ENCODE measurements around the gene MACROD2.

The MACROD2 gene

GRCh38 chr20:15628851-15629353, 1633.6 kb downstream of the MACROD2 start (continued):
- TF ChIP-seq PRDM6 (tag by site-specific recombination; IDR thresholded peaks at IDR 0.05): no peak
- TF ChIP-seq ZNF555 (tag by site-specific recombination; conservative IDR thresholded peaks at IDR 0.05): no peak
- no peak for TF ChIP-seq KLF1 (tag by site-specific recombination; IDR thresholded peaks at IDR 0.05)
- no peak for TF ChIP-seq ZNF184 (tag by site-specific recombination; IDR thresholded peaks at IDR 0.05)

- H3K36me3 ChIP-seq (ENCODE audit: control insufficient read depth in 2 of 2, insufficient read depth in 1 of 2, low read length in 2 of 2): no peaks in the 10 kb centered on the region
- TF ChIP-seq ZNF37A (tag by site-specific recombination; IDR thresholded peaks at IDR 0.05) (no peak), ZNF112 (tag by site-specific recombination; IDR thresholded peaks at IDR 0.05) (no peak), ZNF843 (tag by site-specific recombination; IDR thresholded peaks at IDR 0.05) (no peak), SETDB1 (IDR thresholded peaks at IDR 0.05; ENCODE audit: insufficient read length, low read length) (no peak), ZNF837 (tag by site-specific recombination; IDR thresholded peaks at IDR 0.05) (no peak), ZFP37 (tag by site-specific recombination; IDR thresholded peaks at IDR 0.05) (no peak), ZSCAN30 (tag by site-specific recombination; IDR thresholded peaks at IDR 0.05) (no peak), ZBTB6 (tag by site-specific recombination; IDR thresholded peaks at IDR 0.05) (no peak)
- H3K9me3 ChIP-seq (ENCODE audit: control insufficient read depth, insufficient read depth, low read depth, low read length): no peaks in the 10 kb centered on the region
- CTCF ChIA-PET: no interaction called here
- H3K27ac ChIP-seq (ENCODE audit: extremely low read depth, low read depth, low read length): no peak overlapping the region
- H3K4me1 ChIP-seq (ENCODE audit: control insufficient read depth, insufficient read depth, low read length): no peaks in the 10 kb centered on the region
- H3K4me3 ChIP-seq (ENCODE audit: low read depth, low read length): no peak overlapping the region
- POLR2A ChIA-PET: no interaction called here
These were observed 1635.0 kb downstream of the MACROD2 start for GRCh38 chr20:15630360-15630759.

- Histone ChIP-seq H3K27ac (ENCODE audit: extremely low read depth, low read depth, low read length) (no peak overlapping the region), H3K4me3 (ENCODE audit: low read depth, low read length) (no peak overlapping the region), H3K36me3 (ENCODE audit: control insufficient read depth in 2 of 2, insufficient read depth in 1 of 2, low read length in 2 of 2) (no peaks in the 10 kb centered on the region), H3K9me3 (ENCODE audit: control insufficient read depth, insufficient read depth, low read depth, low read length) (no peaks in the 10 kb centered on the region), H3K4me1 (ENCODE audit: control insufficient read depth, insufficient read depth, low read length) (no peaks in the 10 kb centered on the region)
- CTCF ChIA-PET: no interaction called here
- TF ChIP-seq EGR2 (tag by site-specific recombination; IDR thresholded peaks at IDR 0.05; ENCODE audit: low read depth): peak; percentile 17; the same call in 1 of the 2 replicates
- peak; percentile 23; the same call in 1 of the 2 replicates for TF ChIP-seq ZNF366 (tag by site-specific recombination; conservative IDR thresholded peaks at IDR 0.05)
- TF ChIP-seq ZNF335 (tag by site-specific recombination; conservative IDR thresholded peaks at IDR 0.05): no peak
- POLR2A ChIA-PET: no interaction called here
These were observed 1637.4 kb downstream of the MACROD2 start for GRCh38 chr20:15632680-15633079.

GRCh38 chr20:15634102-15634501, 1638.8 kb downstream of the MACROD2 start:
- no peaks in the 10 kb centered on the region for H3K36me3 ChIP-seq (ENCODE audit: control insufficient read depth in 2 of 2, insufficient read depth in 1 of 2, low read length in 2 of 2)
- H3K9me3 ChIP-seq (ENCODE audit: control insufficient read depth, insufficient read depth, low read depth, low read length): no peaks in the 10 kb centered on the region
- no peak overlapping the region for H3K4me3 ChIP-seq (ENCODE audit: low read depth, low read length)
- ChIA-PET CTCF (no interaction called here), POLR2A (no interaction called here)
- H3K27ac ChIP-seq (ENCODE audit: extremely low read depth, low read depth, low read length): no peak overlapping the region
- H3K4me1 ChIP-seq (ENCODE audit: control insufficient read depth, insufficient read depth, low read length): no peaks in the 10 kb centered on the region
- TF ChIP-seq ZNF768 (tag by site-specific recombination; IDR thresholded peaks at IDR 0.05): no peak
- TF ChIP-seq ZNF544 (tag by site-specific recombination; IDR thresholded peaks at IDR 0.05): no peak
- TF ChIP-seq ZNF830 (tag by site-specific recombination; IDR thresholded peaks at IDR 0.05; ENCODE audit: low read depth): no peak
- TF ChIP-seq KLF1 (tag by site-specific recombination; IDR thresholded peaks at IDR 0.05): no peak
- TF ChIP-seq ZNF449 (tag by site-specific recombination; IDR thresholded peaks at IDR 0.05): no peak
- no peak for TF ChIP-seq SP2 (tag by site-specific recombination; IDR thresholded peaks at IDR 0.05)
- no peak for TF ChIP-seq ZNF558 (tag by site-specific recombination; IDR thresholded peaks at IDR 0.05)
- TF ChIP-seq ZFP41 (tag by site-specific recombination; IDR thresholded peaks at IDR 0.05; ENCODE audit: borderline replicate concordance): no peak
- TF ChIP-seq ZBTB10 (tag by site-specific recombination; IDR thresholded peaks at IDR 0.05): no peak
- no peak for TF ChIP-seq SCRT2 (tag by site-specific recombination; IDR thresholded peaks at IDR 0.05)
- no peak for TF ChIP-seq ZNF654 (tag by site-specific recombination; IDR thresholded peaks at IDR 0.05; ENCODE audit: low read depth)
